HEK293 (cell line): ENCODE results near the gene PERM1.
"Not testable (repeated sequence)": the region's sequence is repeated elsewhere in the genome, so short reads cannot be mapped to it uniquely, and the experiment has no call there.

Experiments used
- CTCF ChIA-PET: fragments of 350-600 bp; formaldehyde crosslinking; extraction: SDS; loops from one replicate; lab custom pipeline; 2021; ENCODE audit warnings: antibody characterized with exemption; lab: Yijun Ruan, JAX
- POLR2A ChIA-PET: fragments of 300-600 bp; formaldehyde crosslinking; extraction: SDS; loops from one replicate; lab custom pipeline; 2020; ENCODE audit warnings: antibody characterized with exemption, inconsistent platforms; lab: Yijun Ruan, JAX
- H3K27ac ChIP-seq: fragments of 200-500 bp; sonication (Bioruptor generic); 2 replicates; pipeline ENCODE4 v1.5.1; 2014; ENCODE audit warnings: low read depth, low read length, control low read depth, inconsistent platforms; ENCODE audit errors: extremely low read depth
- H3K36me3 ChIP-seq, 2 experiments: fragments of 200-500 bp in 1 of 2; sonication (Bioruptor generic) in 1 of 2; 1 replicate in 1 of 2; 2 replicates in 1 of 2; pipeline ENCODE4 v1.5.1; 2014 to 2017; ENCODE audit warnings: inconsistent platforms in 2 of 2, low read length in 2 of 2; ENCODE audit not compliant: control insufficient read depth in 2 of 2, insufficient read depth in 1 of 2
- H3K4me1 ChIP-seq: fragments of 200-500 bp; sonication (Bioruptor generic); 2 replicates; pipeline ENCODE4 v1.5.1; 2014; ENCODE audit warnings: mild to moderate bottlenecking, low read length, inconsistent platforms; ENCODE audit not compliant: control insufficient read depth, insufficient read depth
- H3K4me3 ChIP-seq: 2 replicates; pipeline ENCODE4 v1.5.1; 2011; ENCODE audit warnings: low read depth, mild to moderate bottlenecking, control low read depth, low read length, moderate library complexity
- H3K9me3 ChIP-seq: fragments of 200-500 bp; sonication (Bioruptor generic); 2 replicates; pipeline ENCODE4 v1.5.1; 2014; ENCODE audit warnings: low read depth, low read length, inconsistent platforms; ENCODE audit not compliant: control insufficient read depth, insufficient read depth
- GLIS1 ChIP-seq: fragments of 450-650 bp; formaldehyde crosslinking; IDR thresholded peaks from 2 replicates; pipeline ENCODE4 v1.5.1; 2016; ENCODE audit warnings: missing biosample characterization, missing genetic modification characterization
- KLF1 ChIP-seq: fragments of 450-650 bp; formaldehyde crosslinking; IDR thresholded peaks from 2 replicates; pipeline ENCODE4 v1.5.1; 2016; ENCODE audit warnings: missing biosample characterization, missing genetic modification characterization
- ZBTB17 ChIP-seq: fragments of 450-650 bp; formaldehyde crosslinking; IDR thresholded peaks from 2 replicates; pipeline ENCODE4 v1.5.1; 2016; ENCODE audit warnings: missing biosample characterization, missing genetic modification characterization
- ZNF146 ChIP-seq: fragments of 450-650 bp; formaldehyde crosslinking; IDR thresholded peaks from 2 replicates; pipeline ENCODE4 v1.5.1; 2016; ENCODE audit warnings: missing biosample characterization, missing genetic modification characterization
- ZNF24 ChIP-seq: fragments of 450-650 bp; formaldehyde crosslinking; IDR thresholded peaks from 2 replicates; pipeline ENCODE4 v1.5.1; 2016; ENCODE audit warnings: missing biosample characterization, missing genetic modification characterization
- ZNF280D ChIP-seq: fragments of 450-650 bp; formaldehyde crosslinking; IDR thresholded peaks from 2 replicates; pipeline ENCODE4 v1.5.1; 2016; ENCODE audit warnings: missing biosample characterization, missing genetic modification characterization
- ZNF404 ChIP-seq: fragments of 450-650 bp; formaldehyde crosslinking; IDR thresholded peaks from 2 replicates; pipeline ENCODE4 v1.5.1; 2017; ENCODE audit warnings: missing biosample characterization, missing genetic modification characterization
- ZNF473 ChIP-seq: fragments of 450-650 bp; formaldehyde crosslinking; IDR thresholded peaks from 2 replicates; pipeline ENCODE4 v1.5.1; 2017; ENCODE audit warnings: missing biosample characterization, missing genetic modification characterization
- ZNF48 ChIP-seq: fragments of 450-650 bp; formaldehyde crosslinking; IDR thresholded peaks from 2 replicates; pipeline ENCODE4 v1.5.1; 2016; ENCODE audit warnings: missing biosample characterization, missing genetic modification characterization
- ZNF639 ChIP-seq: fragments of 450-650 bp; formaldehyde crosslinking; IDR thresholded peaks from 2 replicates; pipeline ENCODE4 v1.5.1; 2016; ENCODE audit warnings: missing biosample characterization, missing genetic modification characterization
- ZNF707 ChIP-seq: fragments of 450-650 bp; formaldehyde crosslinking; IDR thresholded peaks from 2 replicates; pipeline ENCODE4 v1.5.1; 2016; ENCODE audit warnings: missing biosample characterization, missing genetic modification characterization
- TF ChIP-seq, protein P1 (sequence below): fragments of 450-650 bp; formaldehyde crosslinking; IDR thresholded peaks from 2 replicates; pipeline ENCODE4 v1.5.1; 2016; ENCODE audit warnings: missing biosample characterization, missing genetic modification characterization

The PERM1 gene

GRCh38 chr1:1012736-1013104 is 30.8 kb upstream of the PERM1 start:
- POLR2A ChIA-PET, result interaction anchor here (0.7 to 2.2 kb wide), 4 partner anchors 11 to 335 kb away, joined by 4 to 11 read pairs (median 10); partner anchors contain the start of gene HES4

GRCh38 chr1:1011396-1011949 is 29.6 kb upstream of the PERM1 start:
- POLR2A ChIA-PET, result no interaction called here
- Histone ChIP-seq H3K4me3 (no peak overlapping the region), H3K9me3 (no peaks in the 10 kb centered on the region), H3K36me3 (peaks cover 3 to 4% of the 10 kb centered on the region in 2 experiments; a peak in 2 of 3 replicates)
- CTCF ChIA-PET, result no interaction called here
- TF ChIP-seq ZNF707 (tag by site-specific recombination) (no peak), ZNF639 (tag by site-specific recombination) (peak; percentile 52; the same call in 1 of the 2 replicates), ZNF48 (tag by site-specific recombination) (no peak), ZNF146 (tag by site-specific recombination) (peak; percentile 100), ZNF404 (tag by site-specific recombination) (no peak), ZNF473 (tag by site-specific recombination) (no peak), ZNF24 (peak; percentile 57; the same call in 1 of the 2 replicates), KLF1 (tag by site-specific recombination) (no peak), ZNF280D (tag by site-specific recombination) (peak; percentile 30; the same call in 1 of the 2 replicates)
- TF ChIP-seq, protein P1, sequence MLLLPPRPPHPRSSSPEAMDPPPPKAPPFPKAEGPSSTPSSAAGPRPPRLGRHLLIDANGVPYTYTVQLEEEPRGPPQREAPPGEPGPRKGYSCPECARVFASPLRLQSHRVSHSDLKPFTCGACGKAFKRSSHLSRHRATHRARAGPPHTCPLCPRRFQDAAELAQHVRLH (tag by site-specific recombination), result peak; percentile 88
- TF ChIP-seq, all 188 proteins: peak for 5
- no peak overlapping the region for H3K27ac ChIP-seq
- no peaks in the 10 kb centered on the region for H3K4me1 ChIP-seq

More at GRCh38 chr1:1012736-1013104, 30.8 kb upstream of the PERM1 start:
- TF ChIP-seq GLIS1 (peak; percentile 26), ZBTB17 (tag by site-specific recombination) (0 out of 2 replicates have a peak, but pooled peaks have one; percentile 45)
- not testable (repeated sequence) for H3K9me3 ChIP-seq, H3K27ac ChIP-seq, H3K36me3 ChIP-seq, H3K4me1 ChIP-seq, H3K4me3 ChIP-seq
- CTCF ChIA-PET, result interaction anchor here (0.6 to 3.0 kb wide), 3 partner anchors 11 to 57 kb away, joined by 3 to 20 read pairs (median 3); no protein-coding TSS in a partner anchor

GRCh38 chr1:1010131-1010530 is 28.2 kb upstream of the PERM1 start:
- not testable (repeated sequence) for H3K9me3 ChIP-seq, H3K4me1 ChIP-seq, H3K36me3 ChIP-seq

More at GRCh38 chr1:1010131-1010530, 28.2 kb upstream of the PERM1 start:
- POLR2A ChIA-PET, H3K27ac ChIP-seq, H3K4me3 ChIP-seq: not testable (repeated sequence)
- CTCF ChIA-PET, result interaction anchor here (0.6 kb wide), 1 partner anchor 360 kb away, joined by 3 read pairs; no protein-coding TSS in a partner anchor
